Loucy (cell line): ENCODE data around the gene KIF16B.

ENCODE experiments used
- CTCF ChIP-seq: fragments of 200-600 bp; sonication (generic); conservative IDR thresholded peaks from 2 replicates; pipeline ENCODE4 v1.5.1; 2014; ENCODE audit warnings: mild to moderate bottlenecking, antibody characterized with exemption, low read length
- EZH2phosphoT487 ChIP-seq: fragments of 200-600 bp; IDR thresholded peaks from 2 replicates; pipeline ENCODE4 v1.6.1; 2018; ENCODE audit warnings: antibody characterized with exemption, mild to moderate bottlenecking, moderate library complexity, borderline replicate concordance

DNA sequence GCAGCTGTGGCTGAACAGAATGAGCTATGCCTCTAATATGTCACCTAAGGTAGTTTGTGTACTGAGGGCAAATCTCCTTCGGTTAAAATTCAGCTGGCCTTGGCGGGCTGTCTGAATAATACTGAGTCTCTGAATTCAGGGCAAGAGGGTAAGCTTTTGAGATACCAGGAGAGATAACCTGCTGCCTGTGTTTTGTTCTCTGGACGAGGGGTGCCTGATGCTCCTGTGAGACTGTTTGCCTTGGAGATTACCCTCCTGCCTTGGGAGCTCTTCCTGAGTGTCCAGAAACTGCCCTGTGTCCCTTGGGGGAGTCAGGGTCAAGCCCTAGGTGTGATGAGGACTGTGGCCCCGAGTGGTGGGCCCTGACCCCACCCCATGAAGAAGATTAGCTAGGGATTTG, 282.9 kb downstream of the KIF16B start:
- TF ChIP-seq CTCF: no peak
- TF ChIP-seq EZH2phosphoT487: no peak
